Smooth muscle cell (in vitro differentiated cells): ENCODE measurements around the gene ZNF408. TPM values are rescaled to one million over a fixed set of nuclear protein-coding genes. Genes with fewer than 3 reads are reported as not detected.

Experiments used
- DNase-seq: peaks from one replicate; lab custom pipeline; 2025; ENCODE audit not compliant: unreplicated experiment; lab: John Stamatoyannopoulos, UW
- H2AFZ ChIP-seq: fragments of 200-600 bp; sonication (generic); 2 replicates; pipeline ENCODE4 v1.6.0; 2016; ENCODE audit warnings: antibody characterized with exemption, low read depth, mild to moderate bottlenecking
- H3F3A ChIP-seq: fragments of 200-600 bp; sonication (generic); 2 replicates; pipeline ENCODE4 v1.6.0; 2017; ENCODE audit warnings: antibody characterized with exemption, low read depth
- H3K27ac ChIP-seq: fragments of 200-600 bp; sonication (generic); 2 replicates; pipeline ENCODE4 v1.5.1; 2016; ENCODE audit warnings: low read depth, mild to moderate bottlenecking
- H3K27me3 ChIP-seq: fragments of 200-600 bp; sonication (generic); 2 replicates; pipeline ENCODE4 v1.6.1; 2016; ENCODE audit warnings: low read depth, mild to moderate bottlenecking
- H3K36me3 ChIP-seq: fragments of 200-600 bp; sonication (generic); 2 replicates; pipeline ENCODE4 v1.5.1; 2016; ENCODE audit warnings: low read depth
- H3K4me1 ChIP-seq: fragments of 200-600 bp; sonication (generic); 2 replicates; pipeline ENCODE4 v1.5.1; 2016; ENCODE audit warnings: low read depth
- H3K4me2 ChIP-seq: fragments of 200-600 bp; sonication (generic); 2 replicates; pipeline ENCODE4 v1.6.0; 2016; ENCODE audit warnings: mild to moderate bottlenecking
- H3K4me3 ChIP-seq: fragments of 200-600 bp; sonication (generic); 2 replicates; pipeline ENCODE4 v1.5.1; 2016; ENCODE audit warnings: mild to moderate bottlenecking
- H3K79me2 ChIP-seq: fragments of 200-600 bp; sonication (generic); 2 replicates; pipeline ENCODE4 v1.6.0; 2016; ENCODE audit warnings: low read depth, mild to moderate bottlenecking
- H3K9ac ChIP-seq: fragments of 200-600 bp; sonication (generic); 2 replicates; pipeline ENCODE4 v1.6.0; 2016; ENCODE audit warnings: low read depth
- H3K9me3 ChIP-seq: fragments of 200-600 bp; sonication (generic); replicated peaks from 2 replicates; pipeline ENCODE4 v1.5.1; 2016; ENCODE audit warnings: low read depth
- H4K20me1 ChIP-seq: fragments of 200-600 bp; sonication (generic); 2 replicates; pipeline ENCODE4 v1.6.0; 2016; ENCODE audit warnings: low read depth
- WGBS: methylation state at CpG from one replicate; pipeline ENCODE4 v1.1.7; 2016; ENCODE audit warnings: low lambda C conversion rate; 5-methylcytosine and 5-hydroxymethylcytosine counted together
- polyA plus RNA-seq: library from polyadenylated mRNA; unstranded; fragments of >200 nt; fragmentation: Nextera tagmentation; extraction: Ambion mirVana; gene quantifications from 2 replicates; pipeline ENCODE4 v1.2.1, GENCODE V29; 2016
- total RNA-seq: library from RNA; depleted of rRNA; stranded (reverse); fragments of >200 nt; gene quantifications from 2 replicates; pipeline ENCODE4 v1.2.3, GENCODE V29; 2014
- TF ChIP-seq, protein P1 (sequence below): fragments of 200-600 bp; sonication (generic); IDR thresholded peaks from 2 replicates; pipeline ENCODE4 v1.5.1; 2017; ENCODE audit warnings: borderline replicate concordance, mild to moderate bottlenecking, antibody characterized with exemption; ENCODE audit not compliant: insufficient read depth, poor library complexity, severe bottlenecking

ZNF408 gene
- total and polyA plus RNA-seq, 2 experiments from 2014 or later: 6.2 to 15.8 TPM

DNA sequence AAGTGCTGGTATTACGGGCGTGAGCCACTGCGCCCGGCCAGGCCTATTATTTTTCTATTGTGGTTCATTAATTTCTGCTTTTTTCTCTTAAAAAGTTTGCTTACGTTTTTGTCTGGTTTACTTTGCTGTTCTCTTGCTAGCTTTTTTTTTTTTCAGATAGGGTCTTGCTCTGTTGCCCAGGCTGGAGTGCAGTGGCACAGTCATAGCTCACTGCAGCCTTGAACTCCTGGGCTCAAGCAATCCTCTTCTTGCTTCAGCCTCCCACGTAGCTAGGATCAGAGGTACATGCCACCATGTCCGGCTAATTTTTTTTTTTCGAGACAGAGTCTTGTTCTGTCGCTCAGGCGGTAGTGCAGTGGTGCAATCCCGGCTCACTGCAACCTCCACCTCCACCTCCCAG is 36.9 kb downstream of the ZNF408 start:
- no peaks in the 10 kb centered on the region for H3F3A ChIP-seq
- no peak overlapping the region for H3K27ac ChIP-seq
- H3K36me3 ChIP-seq: no peaks in the 10 kb centered on the region
- no peak overlapping the region for H2AFZ ChIP-seq
- H3K9me3 ChIP-seq: no peaks in the 10 kb centered on the region
- no peaks in the 10 kb centered on the region for H4K20me1 ChIP-seq
- H3K4me3 ChIP-seq: no peak overlapping the region
- no peak for DNase-seq
- H3K27me3 ChIP-seq: no peaks in the 10 kb centered on the region
- TF ChIP-seq, protein P1, sequence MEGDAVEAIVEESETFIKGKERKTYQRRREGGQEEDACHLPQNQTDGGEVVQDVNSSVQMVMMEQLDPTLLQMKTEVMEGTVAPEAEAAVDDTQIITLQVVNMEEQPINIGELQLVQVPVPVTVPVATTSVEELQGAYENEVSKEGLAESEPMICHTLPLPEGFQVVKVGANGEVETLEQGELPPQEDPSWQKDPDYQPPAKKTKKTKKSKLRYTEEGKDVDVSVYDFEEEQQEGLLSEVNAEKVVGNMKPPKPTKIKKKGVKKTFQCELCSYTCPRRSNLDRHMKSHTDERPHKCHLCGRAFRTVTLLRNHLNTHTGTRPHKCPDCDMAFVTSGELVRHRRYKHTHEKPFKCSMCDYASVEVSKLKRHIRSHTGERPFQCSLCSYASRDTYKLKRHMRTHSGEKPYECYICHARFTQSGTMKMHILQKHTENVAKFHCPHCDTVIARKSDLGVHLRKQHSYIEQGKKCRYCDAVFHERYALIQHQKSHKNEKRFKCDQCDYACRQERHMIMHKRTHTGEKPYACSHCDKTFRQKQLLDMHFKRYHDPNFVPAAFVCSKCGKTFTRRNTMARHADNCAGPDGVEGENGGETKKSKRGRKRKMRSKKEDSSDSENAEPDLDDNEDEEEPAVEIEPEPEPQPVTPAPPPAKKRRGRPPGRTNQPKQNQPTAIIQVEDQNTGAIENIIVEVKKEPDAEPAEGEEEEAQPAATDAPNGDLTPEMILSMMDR: no peak
- H3K4me2 ChIP-seq: no peak overlapping the region
- no peak overlapping the region for H3K9ac ChIP-seq
- no peaks in the 10 kb centered on the region for H3K4me1 ChIP-seq
- 96% methylated on average over 11 of the region's 11 CpGs for WGBS
- no peaks in the 10 kb centered on the region for H3K79me2 ChIP-seq

- Histone ChIP-seq H3K9ac (no peak overlapping the region), H3K27me3 (no peaks in the 10 kb centered on the region), H3K4me2 (no peak overlapping the region), H3K36me3 (peaks cover 5% of the 10 kb centered on the region), H4K20me1 (no peaks in the 10 kb centered on the region), H3K9me3 (no peaks in the 10 kb centered on the region), H3K4me3 (no peak overlapping the region), H3K27ac (no peak overlapping the region), H2AFZ (no peak overlapping the region), H3K4me1 (no peaks in the 10 kb centered on the region), H3K79me2 (no peaks in the 10 kb centered on the region), H3F3A (no peaks in the 10 kb centered on the region)
- TF ChIP-seq, protein P1: no peak
- 87% methylated on average over 6 of the region's 6 CpGs for WGBS
- no peak for DNase-seq
These were observed 38.1 kb downstream of the ZNF408 start for GRCh38 chr11:46738887-46739286.

DNA sequence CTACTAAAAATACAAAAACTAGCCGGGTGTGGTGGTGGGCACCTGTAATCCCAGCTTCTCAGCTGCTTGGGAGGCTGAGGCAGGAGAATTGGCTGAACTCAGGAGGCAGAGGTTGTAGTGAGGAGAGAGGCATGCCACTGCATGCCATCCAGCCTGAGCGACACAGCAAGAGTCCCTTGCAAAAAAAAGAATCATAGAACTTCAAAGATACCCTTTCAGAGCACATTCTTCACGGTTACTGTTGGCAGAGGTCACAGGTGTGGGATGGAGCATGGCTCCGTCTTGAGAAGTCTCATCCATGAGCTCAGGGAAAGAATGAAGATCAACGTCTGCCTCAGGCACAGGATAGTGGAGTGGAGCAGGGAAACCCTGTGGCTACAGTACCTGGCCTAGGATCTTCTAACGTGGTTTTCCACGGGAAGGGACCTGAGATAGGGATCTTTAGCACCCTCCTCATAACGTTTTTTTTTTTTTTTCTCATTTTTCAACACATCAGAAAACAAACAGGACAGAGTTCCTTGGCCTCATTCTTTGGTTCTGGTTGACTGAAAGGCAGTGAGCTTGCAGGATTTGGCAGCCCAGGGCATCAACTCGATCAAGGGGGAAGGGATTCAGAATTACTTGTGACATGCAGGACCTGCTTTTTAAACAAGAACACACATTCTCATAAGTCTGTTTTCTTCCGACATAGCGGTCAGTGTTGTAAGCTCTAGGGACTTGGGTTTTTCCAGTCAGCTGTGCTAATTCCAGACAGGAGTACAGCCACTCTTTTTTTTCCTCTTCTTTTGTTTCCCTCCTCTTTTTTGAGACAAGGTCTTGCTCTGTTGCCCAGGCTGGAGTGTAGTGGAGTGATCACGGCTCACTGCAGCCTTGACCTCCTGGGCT is 41.0 kb downstream of the ZNF408 start:
- Histone ChIP-seq H3K36me3 (peaks cover 5% of the 10 kb centered on the region), H3K27ac (no peak overlapping the region)
- no peak for DNase-seq

More for the DNA sequence above, 41.0 kb downstream of the ZNF408 start:
- no peaks in the 10 kb centered on the region for H3K4me1 ChIP-seq
- H3K9ac ChIP-seq: no peak overlapping the region
- H3K9me3 ChIP-seq: no peaks in the 10 kb centered on the region
- 85% methylated on average over 12 of the region's 12 CpGs for WGBS
- no peaks in the 10 kb centered on the region for H3K27me3 ChIP-seq
- no peak overlapping the region for H3K4me3 ChIP-seq
- H3K4me2 ChIP-seq: no peak overlapping the region
- no peaks in the 10 kb centered on the region for H3K79me2 ChIP-seq
- H4K20me1 ChIP-seq: no peaks in the 10 kb centered on the region
- no peak overlapping the region for H2AFZ ChIP-seq
- no peaks in the 10 kb centered on the region for H3F3A ChIP-seq
- TF ChIP-seq, protein P1: no peak
